Spleen (tissue), 11 donors: ENCODE data around the gene TCF7. TPM values are rescaled to one million over a fixed set of nuclear protein-coding genes. Genes with fewer than 3 reads are reported as not detected.

ENCODE experiments used
- DNase-seq: peaks from one replicate; pipeline ENCODE4 v3.0.0-alpha.2; 2020
- H3K27ac ChIP-seq, 8 donors: fragments of 200-600 bp; sonication (generic) in 7 of 8; 1 replicate in 4 of 8; 2 replicates in 4 of 8; pipeline versions ENCODE4 v1.5.0 to v1.8.0; 2016 to 2021; ENCODE audit warnings: inconsistent platforms in 4 of 8, mild to moderate bottlenecking in 4 of 8, moderate library complexity in 1 of 8
- H3K27me3 ChIP-seq, 7 donors: fragments of 200-600 bp; sonication (generic) in 6 of 7; replicated peaks in 1 of 7; 1 replicate in 4 of 7; 2 replicates in 3 of 7; pipeline versions ENCODE4 v1.5.0 to v1.8.0; 2016 to 2021; ENCODE audit warnings: inconsistent platforms in 3 of 7, mild to moderate bottlenecking in 1 of 7
- H3K36me3 ChIP-seq, 6 donors: fragments of 200-600 bp; sonication (generic) in 5 of 6; 1 replicate in 4 of 6; 2 replicates in 2 of 6; pipeline versions ENCODE4 v1.5.0 to v1.8.0; 2016 to 2021; ENCODE audit warnings: inconsistent platforms in 2 of 6
- H3K4me1 ChIP-seq, 6 donors: fragments of 200-600 bp; sonication (generic) in 5 of 6; 1 replicate in 3 of 6; 2 replicates in 3 of 6; pipeline versions ENCODE4 v1.5.0 to v1.8.0; 2016 to 2021; ENCODE audit warnings: inconsistent platforms in 3 of 6
- H3K4me3 ChIP-seq, 8 donors: fragments of 200-600 bp; sonication (generic) in 7 of 8; 1 replicate in 4 of 8; 2 replicates in 4 of 8; pipeline versions ENCODE4 v1.5.0 to v1.8.0; 2016 to 2021; ENCODE audit warnings: inconsistent platforms in 4 of 8, mild to moderate bottlenecking in 4 of 8, moderate library complexity in 2 of 8
- H3K9me3 ChIP-seq, 8 donors: fragments of 200-600 bp; sonication (generic) in 7 of 8; 1 replicate in 4 of 8; 2 replicates in 4 of 8; pipeline versions ENCODE4 v1.5.0 to v1.8.0; 2016 to 2021; ENCODE audit warnings: inconsistent platforms in 4 of 8
- POLR2A ChIP-seq, 3 donors: fragments of 450-650 bp; IDR thresholded peaks; one replicate each; pipeline ENCODE4 v1.5.1; 2017; ENCODE audit warnings: antibody characterized with exemption in 3 of 3, mild to moderate bottlenecking in 1 of 3
- POLR2AphosphoS5 ChIP-seq, 3 donors: sonication (generic); formaldehyde crosslinking; IDR thresholded peaks; one replicate each; pipeline ENCODE4 v1.5.1; 2017; ENCODE audit warnings: antibody characterized with exemption in 3 of 3
- WGBS, 5 donors: extraction: QIAGEN DNeasy Blood & Tissue Kit in 3 of 5; methylation state at CpG; one replicate each; pipeline versions ENCODE4 v1.1.5 to v1.1.7; 2013 to 2018; 5-methylcytosine and 5-hydroxymethylcytosine counted together
- intact Hi-C: fragments of 100-400 bp; cut with DNase I; formaldehyde crosslinking; loops from one replicate; pipeline ENCODE4 v1.15.0; 2023; ENCODE audit warnings: low total_unique reads
- polyA plus RNA-seq, 3 donors: library from polyadenylated mRNA; stranded (reverse); fragments of 200-250 nt; gene quantifications; one replicate each; pipeline ENCODE4 v1.2.1, GENCODE V29; 2013
- total RNA-seq, 7 donors: library from RNA; depleted of rRNA in 3 of 7; stranded (reverse); fragments of >200 nt in 3 of 7; fragmentation: NEBNext Ultra II Directional in 4 of 7; extraction: Animal tissue kit (Norgen Biotek cat#: 25700) in 4 of 7; gene quantifications; one replicate each; pipeline versions ENCODE4 v1.1.0 to v1.2.1, GENCODE V29; 2016 to 2021
- TF ChIP-seq, protein P1 (sequence below), 11 experiments: fragments of 200-600 bp in 7 of 11; fragments of 450-650 bp in 4 of 11; sonication (generic) in 4 of 11; IDR thresholded peaks in 8 of 11; conservative IDR thresholded peaks in 3 of 11; 1 replicate in 7 of 11; 2 replicates in 4 of 11; pipeline versions ENCODE4 v1.4.0 to v1.8.0; 2016 to 2021; ENCODE audit warnings: antibody characterized with exemption in 11 of 11, inconsistent platforms in 4 of 11, mild to moderate bottlenecking in 1 of 11
- donor health status: healthy with polysubstance abuse.
- donor health status: DM: no; HTN: no; CAD: no; lungs with moderate emphysema.
- donor health status: DM: no; HTN: no; CAD: no.
- donor health status: Bipolar disorder and iron deficiency.
- donor health status: healthy.
- donor health status: DM: no; HTN: no; CAD: no.
- donor health status: DM: yes; HTN: yes; CAD: no.

Gene TCF7
- total and polyA plus RNA-seq, 10 donors = 13.7 to 88.3 (median 36.8) TPM

DNA sequence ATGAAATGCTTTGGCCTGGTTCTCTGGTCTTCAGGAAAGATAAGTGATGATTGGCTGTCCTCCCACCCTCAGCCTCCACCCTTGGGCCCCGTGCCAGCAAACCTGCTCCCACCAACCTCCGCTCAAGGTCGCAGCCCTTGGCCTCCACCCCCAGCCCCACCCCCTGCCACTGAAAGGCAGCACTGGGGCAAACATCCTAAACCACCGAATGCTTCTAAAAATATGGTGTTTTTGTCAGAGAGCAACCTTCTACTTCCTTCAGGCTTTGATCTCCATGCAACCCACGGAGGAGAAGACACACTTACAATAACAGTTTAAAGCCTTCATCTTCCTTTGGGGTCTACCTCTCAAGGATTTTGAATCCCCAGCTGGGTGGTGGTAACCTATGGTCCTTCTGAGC lies 24.0 kb upstream of the TCF7 start:
- H3K27me3 ChIP-seq = no peaks in the 10 kb centered on the region
- TF ChIP-seq, protein P1, sequence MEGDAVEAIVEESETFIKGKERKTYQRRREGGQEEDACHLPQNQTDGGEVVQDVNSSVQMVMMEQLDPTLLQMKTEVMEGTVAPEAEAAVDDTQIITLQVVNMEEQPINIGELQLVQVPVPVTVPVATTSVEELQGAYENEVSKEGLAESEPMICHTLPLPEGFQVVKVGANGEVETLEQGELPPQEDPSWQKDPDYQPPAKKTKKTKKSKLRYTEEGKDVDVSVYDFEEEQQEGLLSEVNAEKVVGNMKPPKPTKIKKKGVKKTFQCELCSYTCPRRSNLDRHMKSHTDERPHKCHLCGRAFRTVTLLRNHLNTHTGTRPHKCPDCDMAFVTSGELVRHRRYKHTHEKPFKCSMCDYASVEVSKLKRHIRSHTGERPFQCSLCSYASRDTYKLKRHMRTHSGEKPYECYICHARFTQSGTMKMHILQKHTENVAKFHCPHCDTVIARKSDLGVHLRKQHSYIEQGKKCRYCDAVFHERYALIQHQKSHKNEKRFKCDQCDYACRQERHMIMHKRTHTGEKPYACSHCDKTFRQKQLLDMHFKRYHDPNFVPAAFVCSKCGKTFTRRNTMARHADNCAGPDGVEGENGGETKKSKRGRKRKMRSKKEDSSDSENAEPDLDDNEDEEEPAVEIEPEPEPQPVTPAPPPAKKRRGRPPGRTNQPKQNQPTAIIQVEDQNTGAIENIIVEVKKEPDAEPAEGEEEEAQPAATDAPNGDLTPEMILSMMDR (IDR thresholded peaks at IDR 0.05 in 8 of 11, conservative IDR thresholded peaks at IDR 0.05 in 3 of 11) = no peak
- TF ChIP-seq POLR2AphosphoS5 (IDR thresholded peaks at IDR 0.05) = peak in 2 of 3 donors; percentile 17 to 54
- H3K4me1 ChIP-seq = peaks cover 6 to 40% (median 18%) of the 10 kb centered on the region in 6 donors
- no peak overlapping the region for H3K4me3 ChIP-seq
- intact Hi-C loops = no loop called here
- no peaks in the 10 kb centered on the region for H3K9me3 ChIP-seq
- DNase-seq = peak; percentile 85
- 26 to 39% (median 30%) methylated on average over 5 of the region's 5 CpGs for WGBS, 5 donors
- H3K27ac ChIP-seq = peak overlapping the region in 5 of 8 donors; percentile 12 to 68 (median 48)
- H3K36me3 ChIP-seq = no peaks in the 10 kb centered on the region

DNA sequence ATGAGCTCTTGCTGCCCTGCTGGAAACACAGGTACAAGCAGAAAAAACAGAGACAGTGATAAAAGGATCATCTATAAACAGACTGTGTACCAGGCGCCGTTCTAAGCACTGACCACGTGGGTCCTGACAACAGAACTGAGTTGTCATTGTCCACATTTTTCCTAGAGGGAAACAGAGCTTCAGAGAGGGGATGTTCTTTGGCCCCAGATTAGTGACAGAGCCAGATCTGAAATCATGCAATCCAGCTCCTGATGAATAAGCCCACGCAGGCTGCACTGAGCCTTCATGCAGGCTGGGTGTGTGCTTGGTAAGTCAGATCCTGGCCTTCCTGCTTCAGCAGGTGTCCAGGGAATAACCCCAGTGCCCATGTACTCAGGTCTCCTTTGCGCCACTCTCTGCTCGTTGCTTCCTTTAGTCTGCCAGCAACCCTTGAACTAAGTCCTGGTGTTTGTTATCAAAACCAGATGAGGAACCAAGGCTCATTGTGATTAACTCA lies 22.8 kb upstream of the TCF7 start:
- H3K4me1 ChIP-seq = peaks cover 6 to 40% (median 18%) of the 10 kb centered on the region in 6 donors
- no peak overlapping the region for H3K4me3 ChIP-seq
- intact Hi-C loops = no loop called here
- no peaks in the 10 kb centered on the region for H3K27me3 ChIP-seq
- no peaks in the 10 kb centered on the region for H3K36me3 ChIP-seq
- TF ChIP-seq POLR2AphosphoS5 (IDR thresholded peaks at IDR 0.05) (no peak), POLR2A (IDR thresholded peaks at IDR 0.05) (no peak)
- TF ChIP-seq, protein P1 (IDR thresholded peaks at IDR 0.05 in 8 of 11, conservative IDR thresholded peaks at IDR 0.05 in 3 of 11) = no peak
- no peaks in the 10 kb centered on the region for H3K9me3 ChIP-seq
- WGBS, 5 donors = 77 to 83% (median 80%) methylated on average over 6 of the region's 6 CpGs
- H3K27ac ChIP-seq = peak overlapping the region in 3 of 8 donors; percentile 48 to 68 (median 59)
- peak; percentile 40 for DNase-seq

DNA sequence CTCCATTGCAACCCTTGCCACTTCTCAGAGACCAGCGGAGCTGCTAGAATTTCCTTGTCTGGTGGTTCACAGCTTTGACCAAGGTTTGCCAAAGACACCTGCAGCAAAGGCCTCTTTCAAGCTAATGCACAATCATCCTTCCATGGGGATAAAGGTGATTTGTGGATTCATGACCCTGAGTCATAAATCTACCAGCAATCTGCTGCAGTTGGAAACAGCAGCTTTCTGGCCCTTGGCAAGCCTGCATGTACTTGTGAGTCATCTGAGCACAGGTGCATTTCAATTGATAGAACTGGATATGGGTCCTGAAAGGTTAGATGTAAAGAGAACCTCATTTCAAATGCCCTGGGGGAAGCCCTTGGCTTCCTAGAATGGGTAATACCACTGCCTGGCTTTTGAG lies 21.6 kb upstream of the TCF7 start:
- H3K4me1 ChIP-seq = peaks cover 6 to 40% (median 18%) of the 10 kb centered on the region in 6 donors
- WGBS, 5 donors = 0 to 100% (median 75%) methylated on average over 1 of the region's 1 CpG
- no peaks in the 10 kb centered on the region for H3K36me3 ChIP-seq
- no peaks in the 10 kb centered on the region for H3K9me3 ChIP-seq
- no peak for DNase-seq
- H3K27me3 ChIP-seq = no peaks in the 10 kb centered on the region
- intact Hi-C loops = no loop called here
- no peak for TF ChIP-seq POLR2AphosphoS5 (IDR thresholded peaks at IDR 0.05)
- no peak for TF ChIP-seq POLR2A (IDR thresholded peaks at IDR 0.05)
- TF ChIP-seq, protein P1 (IDR thresholded peaks at IDR 0.05 in 8 of 11, conservative IDR thresholded peaks at IDR 0.05 in 3 of 11) = no peak
- no peak overlapping the region for H3K4me3 ChIP-seq
- H3K27ac ChIP-seq = no peak overlapping the region

DNA sequence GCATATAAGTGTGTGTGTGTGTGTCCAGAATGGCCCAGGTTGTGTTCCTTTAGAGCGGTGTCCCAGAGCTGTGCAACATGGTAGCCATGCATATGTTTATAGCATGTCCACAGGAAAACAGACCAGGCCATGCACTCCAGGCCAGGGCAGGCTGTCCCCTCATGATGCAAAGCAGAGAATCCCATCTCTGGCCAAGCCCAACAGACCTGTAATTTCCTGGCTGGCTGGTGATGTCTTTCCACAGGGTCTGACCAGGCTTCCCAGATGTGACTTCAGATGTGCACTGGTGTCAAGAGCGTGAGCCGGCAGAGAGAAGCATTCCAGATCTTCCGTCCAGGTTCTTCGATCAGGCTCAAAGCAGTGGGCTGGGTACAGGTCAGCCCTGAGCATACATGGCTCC lies 21.1 kb upstream of the TCF7 start:
- no peaks in the 10 kb centered on the region for H3K9me3 ChIP-seq
- TF ChIP-seq POLR2A (IDR thresholded peaks at IDR 0.05) = no peak
- TF ChIP-seq POLR2AphosphoS5 (IDR thresholded peaks at IDR 0.05) = no peak
- TF ChIP-seq, protein P1 (IDR thresholded peaks at IDR 0.05 in 8 of 11, conservative IDR thresholded peaks at IDR 0.05 in 3 of 11) = no peak
- H3K27ac ChIP-seq = no peak overlapping the region
- H3K36me3 ChIP-seq = no peaks in the 10 kb centered on the region
- peaks cover 6 to 36% (median 18%) of the 10 kb centered on the region in 6 donors for H3K4me1 ChIP-seq
- intact Hi-C loops = no loop called here
- 95 to 100% (median 98%) methylated on average over 1 to 5 of the region's 5 CpGs for WGBS, 5 donors
- no peaks in the 10 kb centered on the region for H3K27me3 ChIP-seq
- no peak overlapping the region for H3K4me3 ChIP-seq
- no peak for DNase-seq
